Tibial nerve (tissue), 4 donors: ENCODE results near the gene ITGB7. TPM values are rescaled to one million over a fixed set of nuclear protein-coding genes. Genes with fewer than 3 reads are reported as not detected.

Experiments
- DNase-seq, 2 donors: peaks; one replicate each; pipeline ENCODE4 v3.0.0-alpha.2; 2019; ENCODE audit warnings: low spot score in 2 of 2
- H3K27ac ChIP-seq, 4 donors: fragments of 200-600 bp; sonication (generic) in 3 of 4; one replicate each; pipeline ENCODE4 v1.5.1; 2017 to 2019; ENCODE audit warnings: mild to moderate bottlenecking in 1 of 4
- H3K27me3 ChIP-seq, 2 donors: fragments of 200-600 bp; sonication (generic) in 1 of 2; one replicate each; pipeline versions ENCODE4 v1.5.1 to v1.6.0; 2017 to 2019
- H3K36me3 ChIP-seq, 3 donors: fragments of 200-600 bp; sonication (generic); one replicate each; pipeline ENCODE4 v1.5.1; 2018 to 2019
- H3K4me1 ChIP-seq, 4 donors: fragments of 200-600 bp; sonication (generic) in 3 of 4; one replicate each; pipeline ENCODE4 v1.5.1; 2017 to 2019
- H3K4me3 ChIP-seq, 4 donors: fragments of 200-600 bp; sonication (generic) in 3 of 4; one replicate each; pipeline ENCODE4 v1.5.1; 2017 to 2019; ENCODE audit warnings: mild to moderate bottlenecking in 1 of 4, moderate library complexity in 1 of 4
- H3K9me3 ChIP-seq, 4 donors: fragments of 200-600 bp; sonication (generic) in 3 of 4; one replicate each; pipeline ENCODE4 v1.5.1; 2017 to 2019
- EP300 ChIP-seq, 2 donors: sonication (generic); formaldehyde crosslinking; IDR thresholded peaks; one replicate each; pipeline ENCODE4 v1.6.1; 2017; ENCODE audit warnings: antibody characterized with exemption in 2 of 2, mild to moderate bottlenecking in 1 of 2
- POLR2A ChIP-seq, 2 donors: fragments of 450-650 bp; IDR thresholded peaks; one replicate each; pipeline ENCODE4 v1.6.1; 2017; ENCODE audit warnings: antibody characterized with exemption in 2 of 2, mild to moderate bottlenecking in 2 of 2, moderate library complexity in 2 of 2
- WGBS, 2 donors: methylation state at CpG; one replicate each; pipeline ENCODE4 v1.1.5; 2018; 5-methylcytosine and 5-hydroxymethylcytosine counted together
- total RNA-seq, 4 donors: library from RNA; depleted of rRNA; stranded (reverse); fragments of >200 nt; gene quantifications; one replicate each; pipeline ENCODE4 v1.1.0, GENCODE V29; 2016
- TF ChIP-seq, protein P1 (sequence below), 5 experiments: fragments of 200-600 bp in 3 of 5; fragments of 450-650 bp in 2 of 5; sonication (generic) in 3 of 5; IDR thresholded peaks; one replicate each; pipeline ENCODE4 v1.5.1; 2016 to 2019; ENCODE audit warnings: antibody characterized with exemption in 5 of 5, mild to moderate bottlenecking in 3 of 5, moderate library complexity in 2 of 5

ITGB7 gene, protein sequence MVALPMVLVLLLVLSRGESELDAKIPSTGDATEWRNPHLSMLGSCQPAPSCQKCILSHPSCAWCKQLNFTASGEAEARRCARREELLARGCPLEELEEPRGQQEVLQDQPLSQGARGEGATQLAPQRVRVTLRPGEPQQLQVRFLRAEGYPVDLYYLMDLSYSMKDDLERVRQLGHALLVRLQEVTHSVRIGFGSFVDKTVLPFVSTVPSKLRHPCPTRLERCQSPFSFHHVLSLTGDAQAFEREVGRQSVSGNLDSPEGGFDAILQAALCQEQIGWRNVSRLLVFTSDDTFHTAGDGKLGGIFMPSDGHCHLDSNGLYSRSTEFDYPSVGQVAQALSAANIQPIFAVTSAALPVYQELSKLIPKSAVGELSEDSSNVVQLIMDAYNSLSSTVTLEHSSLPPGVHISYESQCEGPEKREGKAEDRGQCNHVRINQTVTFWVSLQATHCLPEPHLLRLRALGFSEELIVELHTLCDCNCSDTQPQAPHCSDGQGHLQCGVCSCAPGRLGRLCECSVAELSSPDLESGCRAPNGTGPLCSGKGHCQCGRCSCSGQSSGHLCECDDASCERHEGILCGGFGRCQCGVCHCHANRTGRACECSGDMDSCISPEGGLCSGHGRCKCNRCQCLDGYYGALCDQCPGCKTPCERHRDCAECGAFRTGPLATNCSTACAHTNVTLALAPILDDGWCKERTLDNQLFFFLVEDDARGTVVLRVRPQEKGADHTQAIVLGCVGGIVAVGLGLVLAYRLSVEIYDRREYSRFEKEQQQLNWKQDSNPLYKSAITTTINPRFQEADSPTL
- 10 to 100 TPM in 2 of 4 donors, 1 to 10 TPM in 2; 3.6 to 15.1 (median 8.9) TPM for total RNA-seq

DNA sequence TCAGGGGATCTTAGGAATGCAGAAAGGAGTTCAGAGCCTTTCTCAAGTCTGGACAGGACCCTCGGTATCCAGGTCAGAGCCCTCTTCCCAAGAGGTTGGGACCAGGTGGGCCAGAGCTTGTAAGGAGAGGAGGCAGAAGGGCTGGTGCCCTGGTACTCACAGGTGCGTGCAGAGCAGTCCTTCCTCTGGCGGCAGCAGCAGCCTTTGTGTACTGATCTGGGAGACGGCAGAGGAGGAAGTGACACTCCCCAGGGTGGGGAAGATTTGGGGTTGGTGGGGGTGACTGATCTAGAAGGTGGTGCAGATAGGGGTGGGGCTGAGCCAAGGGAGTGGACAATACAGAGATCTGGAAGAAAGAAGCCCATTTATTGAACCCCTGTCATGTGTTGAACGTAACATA lies at the start of gene ITGB7:
Gene ITGB7, minus strand, starts transcription at position 210 of the 400 bp plus-strand sequence. CDS start 6,808 bp downstream, outside the sequence.
- Histone ChIP-seq H3K36me3 (peaks cover 0 to 30% (median 3%) of the 10 kb centered on the region in 3 donors), H3K27me3 (no peaks in the 10 kb centered on the region), H3K9me3 (no peaks in the 10 kb centered on the region), H3K4me1 (peaks cover 0 to 39% (median 18%) of the 10 kb centered on the region in 4 donors), H3K27ac (peak within 1 kb of the TSS in 3 of 4 donors; percentile 64), H3K4me3 (peak within 1 kb of the TSS in 1 of 4 donors; percentile 26)
- no peak for DNase-seq
- 38 to 44% methylated on average over 5 of the region's 5 CpGs for WGBS, 2 donors
- no peak for TF ChIP-seq EP300 (IDR thresholded peaks at IDR 0.05)
- TF ChIP-seq, protein P1, sequence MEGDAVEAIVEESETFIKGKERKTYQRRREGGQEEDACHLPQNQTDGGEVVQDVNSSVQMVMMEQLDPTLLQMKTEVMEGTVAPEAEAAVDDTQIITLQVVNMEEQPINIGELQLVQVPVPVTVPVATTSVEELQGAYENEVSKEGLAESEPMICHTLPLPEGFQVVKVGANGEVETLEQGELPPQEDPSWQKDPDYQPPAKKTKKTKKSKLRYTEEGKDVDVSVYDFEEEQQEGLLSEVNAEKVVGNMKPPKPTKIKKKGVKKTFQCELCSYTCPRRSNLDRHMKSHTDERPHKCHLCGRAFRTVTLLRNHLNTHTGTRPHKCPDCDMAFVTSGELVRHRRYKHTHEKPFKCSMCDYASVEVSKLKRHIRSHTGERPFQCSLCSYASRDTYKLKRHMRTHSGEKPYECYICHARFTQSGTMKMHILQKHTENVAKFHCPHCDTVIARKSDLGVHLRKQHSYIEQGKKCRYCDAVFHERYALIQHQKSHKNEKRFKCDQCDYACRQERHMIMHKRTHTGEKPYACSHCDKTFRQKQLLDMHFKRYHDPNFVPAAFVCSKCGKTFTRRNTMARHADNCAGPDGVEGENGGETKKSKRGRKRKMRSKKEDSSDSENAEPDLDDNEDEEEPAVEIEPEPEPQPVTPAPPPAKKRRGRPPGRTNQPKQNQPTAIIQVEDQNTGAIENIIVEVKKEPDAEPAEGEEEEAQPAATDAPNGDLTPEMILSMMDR (IDR thresholded peaks at IDR 0.05): no peak
- TF ChIP-seq POLR2A (IDR thresholded peaks at IDR 0.05): no peak

DNA sequence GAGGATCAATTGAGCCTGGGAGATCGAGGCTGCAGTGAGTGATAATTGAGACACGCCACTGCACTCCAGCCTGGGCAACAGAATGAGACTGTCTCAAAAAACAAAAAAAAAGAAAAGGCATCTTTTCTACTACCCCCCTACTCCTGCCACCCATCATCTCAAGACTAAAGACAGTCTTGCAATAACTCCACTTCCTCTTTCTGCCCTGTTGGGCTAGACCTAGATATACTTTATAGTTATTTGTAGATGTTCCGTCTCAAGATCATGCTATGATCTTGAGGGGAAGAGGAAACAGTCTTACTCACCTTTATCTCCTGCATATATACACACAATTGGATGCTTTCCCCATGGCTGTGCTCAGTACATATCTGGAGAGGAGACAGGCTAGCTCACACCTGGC lies 48.9 kb upstream of the ITGB7 start:
- WGBS, 2 donors: 72 to 79% methylated on average over 3 of the region's 3 CpGs

DNA sequence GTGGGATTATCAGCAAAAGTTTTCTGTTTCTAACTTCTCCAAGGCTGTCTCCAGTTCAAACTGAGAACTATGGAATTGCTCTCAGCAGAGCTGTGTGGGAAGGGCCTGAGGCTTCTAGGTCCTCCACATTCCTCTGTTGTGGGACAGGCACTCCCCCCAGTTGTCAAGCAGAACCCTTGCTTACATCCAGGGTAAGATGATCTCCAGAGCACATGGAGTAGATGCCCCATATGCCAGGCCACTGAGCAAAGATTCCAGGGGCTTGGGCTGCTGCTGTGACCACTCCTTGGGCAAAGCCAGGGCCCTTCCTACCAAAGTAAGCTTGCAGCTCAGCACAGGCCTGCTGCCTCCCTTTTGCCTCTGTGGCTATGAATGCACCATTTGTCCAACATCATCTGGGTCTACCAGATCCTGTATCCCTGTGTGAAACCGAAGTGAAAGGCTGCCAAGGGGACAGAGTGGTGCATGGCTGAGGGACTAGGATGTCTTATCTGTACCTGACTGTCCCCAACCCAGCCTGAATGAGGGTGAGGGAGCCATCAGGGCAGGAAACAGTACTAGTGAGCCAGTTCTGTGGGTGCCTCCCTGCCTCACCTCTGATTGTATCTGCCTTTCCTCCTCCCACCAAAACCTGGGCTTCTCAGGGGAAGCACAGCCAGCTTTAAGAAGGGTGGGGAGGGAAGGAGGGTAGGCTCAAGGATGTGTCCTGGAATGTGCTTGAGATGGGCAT lies 47.9 kb upstream of the ITGB7 start:
- 69% methylated on average over 1 of the region's 1 CpG; no CpG with 5 or more reads in 1 of the 2 donors for WGBS, 2 donors
- Histone ChIP-seq H3K36me3 (peaks cover 0 to 35% (median 0%) of the 10 kb centered on the region in 3 donors), H3K27ac (no peak overlapping the region), H3K4me1 (peaks cover 0 to 30% (median 19%) of the 10 kb centered on the region in 4 donors), H3K27me3 (no peaks in the 10 kb centered on the region), H3K4me3 (no peak overlapping the region), H3K9me3 (no peaks in the 10 kb centered on the region)
- no peak for TF ChIP-seq EP300 (IDR thresholded peaks at IDR 0.05)
- no peak for TF ChIP-seq POLR2A (IDR thresholded peaks at IDR 0.05)
- TF ChIP-seq, protein P1 (IDR thresholded peaks at IDR 0.05): no peak
- DNase-seq: no peak

More for the DNA sequence above, 48.9 kb upstream of the ITGB7 start:
- H3K36me3 ChIP-seq: peaks cover 0 to 35% (median 0%) of the 10 kb centered on the region in 3 donors
- H3K27me3 ChIP-seq: no peaks in the 10 kb centered on the region
- TF ChIP-seq EP300 (IDR thresholded peaks at IDR 0.05) (no peak), POLR2A (IDR thresholded peaks at IDR 0.05) (no peak)
- TF ChIP-seq, protein P1 (IDR thresholded peaks at IDR 0.05): no peak
- peaks cover 0 to 25% (median 15%) of the 10 kb centered on the region in 4 donors for H3K4me1 ChIP-seq
- no peak overlapping the region for H3K27ac ChIP-seq
- H3K4me3 ChIP-seq: no peak overlapping the region
- H3K9me3 ChIP-seq: no peaks in the 10 kb centered on the region
- DNase-seq: no peak

DNA sequence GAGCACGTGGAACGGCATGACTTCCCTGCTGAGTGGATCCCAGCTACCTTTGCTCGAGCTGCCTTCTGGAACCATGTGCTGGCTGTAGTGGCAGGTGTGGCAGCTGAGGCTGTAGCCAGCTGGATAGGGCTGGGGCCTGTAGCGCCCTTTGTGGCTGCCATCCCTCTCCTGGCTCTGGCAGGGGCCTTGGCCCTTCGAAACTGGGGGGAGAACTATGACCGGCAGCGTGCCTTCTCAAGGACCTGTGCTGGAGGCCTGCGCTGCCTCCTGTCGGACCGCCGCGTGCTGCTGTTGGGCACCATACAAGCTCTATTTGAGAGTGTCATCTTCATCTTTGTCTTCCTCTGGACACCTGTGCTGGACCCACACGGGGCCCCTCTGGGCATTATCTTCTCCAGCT lies 46.2 kb upstream of the ITGB7 start:
- peak overlapping the region in 1 of 4 donors; percentile 92 for H3K4me3 ChIP-seq
- TF ChIP-seq, protein P1 (IDR thresholded peaks at IDR 0.05): no peak
- TF ChIP-seq EP300 (IDR thresholded peaks at IDR 0.05): no peak
- no peak for TF ChIP-seq POLR2A (IDR thresholded peaks at IDR 0.05)
- H3K27me3 ChIP-seq: no peaks in the 10 kb centered on the region
- H3K4me1 ChIP-seq: peaks cover 0 to 30% (median 19%) of the 10 kb centered on the region in 4 donors
- H3K27ac ChIP-seq: peak overlapping the region in 1 of 4 donors; percentile 92
- H3K9me3 ChIP-seq: no peaks in the 10 kb centered on the region
- no peak for DNase-seq
- H3K36me3 ChIP-seq: peaks cover 0 to 35% (median 0%) of the 10 kb centered on the region in 3 donors
- WGBS, 2 donors: 87 to 95% methylated on average over 10 to 13 of the region's 13 CpGs
